Neural progenitor cell (in vitro differentiated cells): ENCODE data around the gene SOBP. TPM values are rescaled to one million over a fixed set of nuclear protein-coding genes. Genes with fewer than 3 reads are reported as not detected.
A peak's percentile ranks its signal among the peaks of the same experiment; 100 is the strongest.

Experiments
- DNase-seq: peaks from one replicate; pipeline ENCODE4 v3.0.0-alpha.2; 2016; ENCODE audit warnings: low spot score
- H2AFZ ChIP-seq: fragments of 200-600 bp; sonication (generic); replicated peaks from 2 replicates; pipeline ENCODE4 v1.6.1; 2016; ENCODE audit warnings: antibody characterized with exemption
- H3F3A ChIP-seq: fragments of 200-600 bp; sonication (generic); 2 replicates; pipeline ENCODE4 v1.6.1; 2016; ENCODE audit warnings: antibody characterized with exemption, low read depth
- H3K27ac ChIP-seq: fragments of 200-600 bp; sonication (generic); 2 replicates; pipeline ENCODE4 v1.5.1; 2016; ENCODE audit warnings: mild to moderate bottlenecking
- H3K27me3 ChIP-seq: fragments of 200-600 bp; sonication (generic); 2 replicates; pipeline ENCODE4 v1.6.1; 2016; ENCODE audit warnings: mild to moderate bottlenecking, moderate library complexity
- H3K36me3 ChIP-seq: fragments of 200-600 bp; sonication (generic); 2 replicates; pipeline ENCODE4 v1.5.1; 2016
- H3K4me1 ChIP-seq: fragments of 200-600 bp; sonication (generic); 2 replicates; pipeline ENCODE4 v1.6.1; 2016; ENCODE audit warnings: mixed run types
- H3K4me2 ChIP-seq: fragments of 200-600 bp; sonication (generic); 2 replicates; pipeline ENCODE4 v1.6.1; 2016
- H3K4me3 ChIP-seq: fragments of 200-600 bp; sonication (generic); 2 replicates; pipeline ENCODE4 v1.5.1; 2016
- H3K79me2 ChIP-seq: fragments of 200-600 bp; sonication (generic); 2 replicates; pipeline ENCODE4 v1.6.1; 2016; ENCODE audit warnings: low read depth
- H3K9ac ChIP-seq: fragments of 200-600 bp; sonication (generic); 2 replicates; pipeline ENCODE4 v1.6.1; 2016
- H3K9me3 ChIP-seq: fragments of 200-600 bp; sonication (generic); 2 replicates; pipeline ENCODE4 v1.5.1; 2016; ENCODE audit warnings: low read depth
- H4K20me1 ChIP-seq: fragments of 200-600 bp; sonication (generic); 2 replicates; pipeline ENCODE4 v1.6.1; 2016; ENCODE audit warnings: low read depth
- H3K27ac Mint-ChIP-seq: 3 replicates; pipeline ENCODE4 v1.8.0; 2021; ENCODE audit warnings: mixed read lengths
- H3K27me3 Mint-ChIP-seq: 2 replicates; pipeline ENCODE4 v1.8.0; 2022; ENCODE audit warnings: low read depth, mild to moderate bottlenecking, inconsistent platforms, moderate library complexity, mixed read lengths; ENCODE audit not compliant: insufficient read depth
- H3K36me3 Mint-ChIP-seq: 3 replicates; pipeline ENCODE4 v1.8.0; 2021; ENCODE audit warnings: mixed read lengths
- H3K4me1 Mint-ChIP-seq: 3 replicates; pipeline ENCODE4 v1.8.0; 2021; ENCODE audit warnings: mixed read lengths
- H3K4me3 Mint-ChIP-seq: 3 replicates; pipeline ENCODE4 v1.8.0; 2021; ENCODE audit warnings: mild to moderate bottlenecking, moderate library complexity, mixed read lengths
- H3K9me3 Mint-ChIP-seq: 3 replicates; pipeline ENCODE4 v1.8.0; 2020; ENCODE audit warnings: mixed read lengths
- CTCF ChIP-seq: fragments of 200-600 bp; sonication (generic); IDR thresholded peaks from 2 replicates; pipeline ENCODE4 v1.5.1; 2017; ENCODE audit warnings: antibody characterized with exemption, mild to moderate bottlenecking
- EZH2 ChIP-seq: fragments of 200-600 bp; sonication (generic); IDR thresholded peaks from 2 replicates; pipeline ENCODE4 v1.6.1; 2017; ENCODE audit warnings: antibody characterized with exemption, mild to moderate bottlenecking, moderate library complexity
- EZH2phosphoT487 ChIP-seq: fragments of 200-600 bp; sonication (generic); IDR thresholded peaks from 2 replicates; pipeline ENCODE4 v1.6.1; 2017; ENCODE audit warnings: antibody characterized with exemption
- total RNA-seq: library from RNA; depleted of rRNA; stranded (reverse); fragments of >200 nt; gene quantifications from 2 replicates; pipeline ENCODE4 v1.2.3, GENCODE V29; 2015; ENCODE audit warnings: low replicate concordance

The SOBP gene
- total RNA-seq, 1 donor from 2014 or later = 12.6 TPM

GRCh38 chr6:107684996-107685395, 195.1 kb downstream of the SOBP start:
- peaks cover 4% of the 10 kb centered on the region for H3K4me1 Mint-ChIP-seq
- no peak for DNase-seq

GRCh38 chr6:107689190-107689589, 199.3 kb downstream of the SOBP start:
- peaks cover 3% of the 10 kb centered on the region for H3K27me3 Mint-ChIP-seq
- Histone ChIP-seq H3K27me3 (no peaks in the 10 kb centered on the region), H3K27ac (no peak overlapping the region), H3F3A (no peaks in the 10 kb centered on the region), H3K9ac (no peak overlapping the region), H2AFZ (no peak overlapping the region), H3K79me2 (no peaks in the 10 kb centered on the region), H3K36me3 (no peaks in the 10 kb centered on the region), H3K9me3 (no peaks in the 10 kb centered on the region), H3K4me3 (no peak overlapping the region), H4K20me1 (no peaks in the 10 kb centered on the region), H3K4me2 (no peak overlapping the region), H3K4me1 (peaks cover 15% of the 10 kb centered on the region)
- no peak overlapping the region for H3K27ac Mint-ChIP-seq
- TF ChIP-seq CTCF = no peak
- no peak for TF ChIP-seq EZH2phosphoT487
- no peak for TF ChIP-seq EZH2
- no peaks in the 10 kb centered on the region for H3K36me3 Mint-ChIP-seq
- H3K4me1 Mint-ChIP-seq = peaks cover 22% of the 10 kb centered on the region
- no peak for DNase-seq
- peaks cover 17% of the 10 kb centered on the region for H3K9me3 Mint-ChIP-seq
- H3K4me3 Mint-ChIP-seq = no peak overlapping the region

More at GRCh38 chr6:107684996-107685395, 195.1 kb downstream of the SOBP start:
- Mint-ChIP-seq H3K27ac (no peak overlapping the region), H3K27me3 (peaks cover 3% of the 10 kb centered on the region), H3K4me3 (no peak overlapping the region), H3K9me3 (peaks cover 25% of the 10 kb centered on the region), H3K36me3 (no peaks in the 10 kb centered on the region)
- Histone ChIP-seq H3K4me1 (no peaks in the 10 kb centered on the region), H3K27ac (no peak overlapping the region), H3K4me2 (no peak overlapping the region), H3K79me2 (no peaks in the 10 kb centered on the region), H4K20me1 (no peaks in the 10 kb centered on the region), H2AFZ (no peak overlapping the region), H3K4me3 (no peak overlapping the region), H3K27me3 (no peaks in the 10 kb centered on the region), H3K9me3 (no peaks in the 10 kb centered on the region), H3F3A (no peaks in the 10 kb centered on the region), H3K36me3 (no peaks in the 10 kb centered on the region), H3K9ac (no peak overlapping the region)
- TF ChIP-seq EZH2 = no peak
- no peak for TF ChIP-seq CTCF
- no peak for TF ChIP-seq EZH2phosphoT487

GRCh38 chr6:107689951-107690642, 200.2 kb downstream of the SOBP start:
- Histone ChIP-seq H2AFZ (peak overlapping the region; percentile 96), H3K4me2 (no peak overlapping the region), H3K4me1 (peaks cover 15% of the 10 kb centered on the region), H3K36me3 (no peaks in the 10 kb centered on the region), H3K9me3 (no peaks in the 10 kb centered on the region), H4K20me1 (no peaks in the 10 kb centered on the region), H3K79me2 (no peaks in the 10 kb centered on the region), H3K9ac (no peak overlapping the region), H3K27ac (no peak overlapping the region), H3F3A (no peaks in the 10 kb centered on the region), H3K27me3 (no peaks in the 10 kb centered on the region), H3K4me3 (no peak overlapping the region)
- Mint-ChIP-seq H3K36me3 (no peaks in the 10 kb centered on the region), H3K27me3 (peaks cover 3% of the 10 kb centered on the region), H3K27ac (peak overlapping the region; percentile 89), H3K4me1 (peaks cover 22% of the 10 kb centered on the region), H3K9me3 (peaks cover 17% of the 10 kb centered on the region), H3K4me3 (no peak overlapping the region)
- TF ChIP-seq EZH2 (no peak), CTCF (no peak), EZH2phosphoT487 (no peak)
- DNase-seq = no peak
